Measurements from ENCODE around the gene KIN.

Gene KIN

GRCh38 chr10:7808686-7809267 lies 21.0 kb upstream of the KIN start:
- Histone ChIP-seq H3K4me3 (replicated peaks; ENCODE audit: insufficient read depth, low read length) (no peak overlapping the region), H3K27me3 (ENCODE audit: insufficient read depth, poor library complexity, severe bottlenecking) (no peaks in the 10 kb centered on the region), H3K27ac (replicated peaks) (no peak overlapping the region)
- DNase-seq (ENCODE audit: low read depth in 1 of 2, low spot score in 1 of 2), result no peak
- TF ChIP-seq POLR2AphosphoS5 (IDR thresholded peaks at IDR 0.05; ENCODE audit: low read depth) (no peak), GABPA (IDR thresholded peaks at IDR 0.05; ENCODE audit: low read depth) (no peak), CTCF (IDR thresholded peaks at IDR 0.05; ENCODE audit: insufficient read depth, low read length) (no peak), SPI1 (IDR thresholded peaks at IDR 0.05; ENCODE audit: borderline replicate concordance, low read depth) (no peak)
- TF ChIP-seq, protein P1, sequence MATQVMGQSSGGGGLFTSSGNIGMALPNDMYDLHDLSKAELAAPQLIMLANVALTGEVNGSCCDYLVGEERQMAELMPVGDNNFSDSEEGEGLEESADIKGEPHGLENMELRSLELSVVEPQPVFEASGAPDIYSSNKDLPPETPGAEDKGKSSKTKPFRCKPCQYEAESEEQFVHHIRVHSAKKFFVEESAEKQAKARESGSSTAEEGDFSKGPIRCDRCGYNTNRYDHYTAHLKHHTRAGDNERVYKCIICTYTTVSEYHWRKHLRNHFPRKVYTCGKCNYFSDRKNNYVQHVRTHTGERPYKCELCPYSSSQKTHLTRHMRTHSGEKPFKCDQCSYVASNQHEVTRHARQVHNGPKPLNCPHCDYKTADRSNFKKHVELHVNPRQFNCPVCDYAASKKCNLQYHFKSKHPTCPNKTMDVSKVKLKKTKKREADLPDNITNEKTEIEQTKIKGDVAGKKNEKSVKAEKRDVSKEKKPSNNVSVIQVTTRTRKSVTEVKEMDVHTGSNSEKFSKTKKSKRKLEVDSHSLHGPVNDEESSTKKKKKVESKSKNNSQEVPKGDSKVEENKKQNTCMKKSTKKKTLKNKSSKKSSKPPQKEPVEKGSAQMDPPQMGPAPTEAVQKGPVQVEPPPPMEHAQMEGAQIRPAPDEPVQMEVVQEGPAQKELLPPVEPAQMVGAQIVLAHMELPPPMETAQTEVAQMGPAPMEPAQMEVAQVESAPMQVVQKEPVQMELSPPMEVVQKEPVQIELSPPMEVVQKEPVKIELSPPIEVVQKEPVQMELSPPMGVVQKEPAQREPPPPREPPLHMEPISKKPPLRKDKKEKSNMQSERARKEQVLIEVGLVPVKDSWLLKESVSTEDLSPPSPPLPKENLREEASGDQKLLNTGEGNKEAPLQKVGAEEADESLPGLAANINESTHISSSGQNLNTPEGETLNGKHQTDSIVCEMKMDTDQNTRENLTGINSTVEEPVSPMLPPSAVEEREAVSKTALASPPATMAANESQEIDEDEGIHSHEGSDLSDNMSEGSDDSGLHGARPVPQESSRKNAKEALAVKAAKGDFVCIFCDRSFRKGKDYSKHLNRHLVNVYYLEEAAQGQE (IDR thresholded peaks at IDR 0.05; ENCODE audit: insufficient replicate concordance, low read depth), result no peak

- no peak for DNase-seq (ENCODE audit: low read depth in 1 of 2, low spot score in 1 of 2)
Measured at GRCh38 chr10:7804741-7805140, 16.9 kb upstream of the KIN start.

DNA sequence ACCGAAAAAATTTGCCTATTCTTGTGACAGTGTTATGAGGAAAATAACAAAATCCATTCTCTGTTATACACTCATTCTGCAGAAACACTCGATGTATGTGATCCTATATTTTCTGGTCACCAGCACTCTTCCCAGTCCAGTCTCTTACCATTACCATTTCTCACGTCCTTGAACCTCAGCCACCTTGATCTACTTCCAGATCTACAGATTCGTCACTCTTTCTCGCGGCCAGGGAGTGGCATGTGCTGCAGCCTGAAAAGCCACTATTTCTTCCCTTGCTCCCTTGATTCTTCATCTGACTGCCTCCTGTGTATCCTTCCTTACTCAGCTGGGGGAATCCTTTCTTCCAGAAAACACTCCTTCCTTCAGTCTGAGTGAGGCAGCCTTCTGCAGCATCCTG lies 16.4 kb upstream of the KIN start:
- TF ChIP-seq POLR2AphosphoS5 (IDR thresholded peaks at IDR 0.05; ENCODE audit: low read depth), result no peak
- TF ChIP-seq CTCF (IDR thresholded peaks at IDR 0.05; ENCODE audit: insufficient read depth, low read length), result no peak
- TF ChIP-seq, protein P1 (IDR thresholded peaks at IDR 0.05; ENCODE audit: insufficient replicate concordance, low read depth), result no peak
- no peak for TF ChIP-seq GABPA (IDR thresholded peaks at IDR 0.05; ENCODE audit: low read depth)
- no peak for TF ChIP-seq SPI1 (IDR thresholded peaks at IDR 0.05; ENCODE audit: borderline replicate concordance, low read depth)
- H3K4me3 ChIP-seq (replicated peaks; ENCODE audit: insufficient read depth, low read length), result no peak overlapping the region
- H3K27me3 ChIP-seq (ENCODE audit: insufficient read depth, poor library complexity, severe bottlenecking), result no peaks in the 10 kb centered on the region
- H3K27ac ChIP-seq (replicated peaks), result no peak overlapping the region
- DNase-seq (ENCODE audit: low read depth in 1 of 2, low spot score in 1 of 2), result no peak

More at GRCh38 chr10:7804741-7805140, 16.9 kb upstream of the KIN start:
- no peak for TF ChIP-seq SPI1 (IDR thresholded peaks at IDR 0.05; ENCODE audit: borderline replicate concordance, low read depth)
- TF ChIP-seq POLR2AphosphoS5 (IDR thresholded peaks at IDR 0.05; ENCODE audit: low read depth), result no peak
- no peak for TF ChIP-seq GABPA (IDR thresholded peaks at IDR 0.05; ENCODE audit: low read depth)
- TF ChIP-seq CTCF (IDR thresholded peaks at IDR 0.05; ENCODE audit: insufficient read depth, low read length), result no peak
- TF ChIP-seq, protein P1 (IDR thresholded peaks at IDR 0.05; ENCODE audit: insufficient replicate concordance, low read depth), result no peak
- Histone ChIP-seq H3K27me3 (ENCODE audit: insufficient read depth, poor library complexity, severe bottlenecking) (no peaks in the 10 kb centered on the region), H3K4me3 (replicated peaks; ENCODE audit: insufficient read depth, low read length) (no peak overlapping the region), H3K27ac (replicated peaks) (no peak overlapping the region)
